Heart left ventricle (tissue), 13 donors: ENCODE results near the gene OR2A14.

Experiments used
- POLR2A ChIP-seq, 2 donors: fragments of 450-650 bp; IDR thresholded peaks; one replicate each; pipeline ENCODE4 v1.6.1; 2017; ENCODE audit warnings: antibody characterized with exemption in 2 of 2, mild to moderate bottlenecking in 2 of 2, moderate library complexity in 2 of 2
- TF ChIP-seq, protein P1 (sequence below), 12 donors: fragments of 200-600 bp; sonication (generic) in 4 of 12; IDR thresholded peaks; one replicate each; pipeline versions ENCODE4 v1.5.0 to v1.8.0; 2018 to 2022; ENCODE audit warnings: antibody characterized with exemption in 12 of 12, mild to moderate bottlenecking in 5 of 12
- donor health status: ischemic (EF 13 %, LVEDD 7.1; RV severe dilation, severe dysfunction).
- donor health status: DM: no; HTN: yes; CAD: no.
- donor health status: DM: no; HTN: no; CAD: no.
- donor health status: ischemic (EF 25% LVEDD 6.9; RV normal size, moderate dysfunction).
- donor health status: ischemic (EF 25% LVEDD 5.7; RV mildly dilated, moderate dysfunction).
- donor health status: ischemic (EF 35%, LVEDD 5.7; RV mildly dilated, moderate dysfunction).
- donor health status: nonischemic (EF 11% LVEDD 7.7; RV severe dilation, severe dysfunction).
- donor health status: DM: yes; HTN: yes; CAD: no.
- donor health status: PGD.
- donor health status: ischemic (EF 29% LVEDD 5.4; RV normal size, mild dysfunction).
- donor health status: nonischemic (EF 23%, LVEDD 6.1; RV moderate dilation, normal function).

DNA sequence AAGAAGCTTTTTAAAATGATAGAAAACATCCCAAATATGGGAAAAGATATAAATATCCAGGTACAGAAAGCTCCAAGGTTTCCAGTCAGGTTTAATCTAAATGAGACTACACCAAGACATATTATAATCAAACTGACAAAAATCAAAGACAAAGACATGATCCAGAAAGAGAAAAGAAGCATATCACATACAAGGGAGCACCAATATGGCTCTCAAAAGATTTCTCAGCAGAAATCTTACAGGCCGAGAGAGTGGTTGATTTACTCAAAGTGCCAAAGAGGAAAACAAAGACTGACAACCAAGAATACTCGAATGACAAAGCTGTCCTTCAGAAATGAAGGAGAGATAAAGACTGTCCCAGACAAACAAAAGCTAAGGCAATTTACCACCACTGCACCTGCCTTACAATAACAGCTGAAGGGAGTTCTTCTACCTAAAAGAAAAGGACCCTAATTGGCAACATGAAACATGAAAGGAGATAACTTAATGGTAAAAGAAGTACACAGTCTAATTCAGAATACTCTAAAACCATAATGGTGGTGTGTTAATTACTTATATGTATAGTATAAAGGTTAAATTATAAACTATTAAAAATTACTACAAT lies 25.4 kb downstream of the OR2A14 start:
- TF ChIP-seq POLR2A (IDR thresholded peaks at IDR 0.05) = no peak
- TF ChIP-seq, protein P1, sequence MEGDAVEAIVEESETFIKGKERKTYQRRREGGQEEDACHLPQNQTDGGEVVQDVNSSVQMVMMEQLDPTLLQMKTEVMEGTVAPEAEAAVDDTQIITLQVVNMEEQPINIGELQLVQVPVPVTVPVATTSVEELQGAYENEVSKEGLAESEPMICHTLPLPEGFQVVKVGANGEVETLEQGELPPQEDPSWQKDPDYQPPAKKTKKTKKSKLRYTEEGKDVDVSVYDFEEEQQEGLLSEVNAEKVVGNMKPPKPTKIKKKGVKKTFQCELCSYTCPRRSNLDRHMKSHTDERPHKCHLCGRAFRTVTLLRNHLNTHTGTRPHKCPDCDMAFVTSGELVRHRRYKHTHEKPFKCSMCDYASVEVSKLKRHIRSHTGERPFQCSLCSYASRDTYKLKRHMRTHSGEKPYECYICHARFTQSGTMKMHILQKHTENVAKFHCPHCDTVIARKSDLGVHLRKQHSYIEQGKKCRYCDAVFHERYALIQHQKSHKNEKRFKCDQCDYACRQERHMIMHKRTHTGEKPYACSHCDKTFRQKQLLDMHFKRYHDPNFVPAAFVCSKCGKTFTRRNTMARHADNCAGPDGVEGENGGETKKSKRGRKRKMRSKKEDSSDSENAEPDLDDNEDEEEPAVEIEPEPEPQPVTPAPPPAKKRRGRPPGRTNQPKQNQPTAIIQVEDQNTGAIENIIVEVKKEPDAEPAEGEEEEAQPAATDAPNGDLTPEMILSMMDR (IDR thresholded peaks at IDR 0.05) = no peak
